ENCODE data around the gene CRTC3.

Gene CRTC3

DNA sequence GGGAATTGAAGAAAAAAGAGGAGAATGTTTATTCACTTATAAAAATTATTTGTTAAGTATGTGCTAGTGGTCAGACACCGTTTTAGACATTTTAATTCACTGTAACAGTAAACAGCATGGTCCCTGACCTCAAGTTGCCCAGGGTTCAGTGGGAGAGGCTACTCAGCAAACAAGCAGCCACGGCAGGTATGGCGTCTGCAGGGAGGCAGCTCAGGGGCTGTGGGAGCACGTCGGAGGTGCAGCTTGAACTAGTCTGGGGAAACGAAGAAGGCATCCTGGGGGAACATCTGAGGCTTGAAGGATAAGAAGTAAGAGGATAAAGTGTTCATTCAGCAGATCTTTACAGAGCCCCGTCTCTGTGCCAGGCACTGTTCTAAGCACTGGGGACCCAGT, 66.0 kb downstream of the CRTC3 start:
- no peak for DNase-seq (ENCODE audit: low spot score)

DNA sequence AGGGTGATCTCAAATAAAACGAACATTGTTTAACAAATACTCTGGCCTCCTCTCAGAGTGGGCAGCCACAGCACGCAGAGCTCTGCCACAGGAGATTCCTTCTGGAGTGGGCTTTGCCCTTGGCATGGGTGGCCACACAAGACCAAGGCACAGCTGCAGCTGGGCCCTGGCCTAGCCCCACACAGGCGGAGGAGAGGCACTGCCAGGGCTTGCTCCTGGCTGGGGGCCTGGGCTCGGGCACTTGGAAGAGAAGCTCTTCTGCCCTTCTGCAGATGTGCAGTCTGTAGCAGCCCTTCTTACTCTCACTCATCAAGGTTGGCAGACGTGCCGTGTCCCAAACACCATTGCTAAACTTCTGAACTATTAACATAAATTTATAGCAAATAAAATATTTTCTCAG, 67.2 kb downstream of the CRTC3 start:
- no peak for DNase-seq (ENCODE audit: low spot score)

GRCh38 chr15:90597577-90597976, 67.9 kb downstream of the CRTC3 start:
- no peak for DNase-seq (ENCODE audit: low spot score)

DNA sequence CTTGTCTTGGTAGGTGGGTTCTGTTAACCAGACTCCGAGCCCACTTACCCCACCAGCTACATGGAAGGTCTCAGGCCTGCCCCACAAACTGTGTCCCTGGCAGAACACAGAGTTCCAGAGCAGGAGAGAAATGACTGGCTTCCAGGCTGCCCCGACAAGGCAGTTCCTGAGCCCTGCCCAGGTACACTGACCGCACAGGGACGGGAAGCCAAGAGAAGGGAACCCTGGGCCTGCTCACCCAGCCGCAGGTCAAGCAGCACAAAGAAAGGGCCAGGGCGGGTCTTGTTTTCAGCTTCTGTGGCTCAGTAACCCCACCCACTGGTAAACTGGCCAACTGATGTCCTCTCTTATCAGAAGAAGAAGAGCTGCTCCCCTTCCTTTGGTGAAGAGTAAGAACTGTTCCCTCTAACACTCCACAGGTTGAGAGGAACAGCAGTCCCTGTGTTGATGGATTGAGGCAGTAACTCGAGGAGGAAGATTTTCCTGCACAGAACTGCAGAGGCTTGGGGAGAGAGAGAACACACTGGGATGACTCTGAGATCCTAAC, 68.4 kb downstream of the CRTC3 start:
- no peak for DNase-seq (ENCODE audit: low spot score)

DNA sequence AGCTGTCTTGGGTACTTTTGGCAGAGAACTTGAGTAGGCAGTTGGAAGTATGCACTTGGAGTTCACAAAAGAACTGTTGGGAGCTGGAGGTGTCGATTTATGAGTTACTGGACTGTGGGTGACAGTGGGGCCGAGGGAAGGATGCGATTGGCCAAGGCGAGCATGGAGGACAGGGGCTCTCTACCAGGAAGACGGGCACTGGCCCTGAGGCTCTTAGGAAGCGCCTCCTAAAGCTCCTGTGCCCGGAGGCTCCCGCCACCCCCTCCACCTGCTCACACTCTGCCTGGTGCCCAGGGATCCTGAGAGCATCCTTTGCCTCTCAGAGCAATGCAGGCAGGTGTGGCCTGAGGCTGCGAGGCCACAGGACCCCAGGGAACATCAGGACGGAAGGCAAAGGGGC, 69.0 kb downstream of the CRTC3 start:
- DNase-seq (ENCODE audit: low spot score) = no peak

DNA sequence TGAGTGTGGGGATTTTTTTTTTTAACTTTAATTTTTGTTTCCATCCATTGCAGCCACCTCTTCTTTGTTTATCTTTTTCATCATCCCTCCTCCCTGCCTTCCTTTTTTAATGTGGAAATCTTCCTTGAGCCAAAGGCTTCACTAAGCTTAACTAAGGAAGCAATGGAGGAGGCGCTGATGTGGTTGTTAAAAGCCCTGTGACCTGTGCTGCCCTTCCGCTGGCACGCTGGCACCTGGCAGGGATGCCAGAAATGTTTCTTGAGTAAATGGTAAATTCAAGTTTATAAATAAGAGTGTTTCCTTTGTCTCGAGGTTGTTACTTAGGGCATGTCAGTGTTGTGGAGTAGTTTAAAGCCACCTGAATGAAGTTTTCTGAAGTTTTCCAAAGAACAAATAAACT, 69.4 kb downstream of the CRTC3 start:
- no peak for DNase-seq (ENCODE audit: low spot score)

- DNase-seq (ENCODE audit: low spot score) = no peak
These were observed 69.9 kb downstream of the CRTC3 start for GRCh38 chr15:90599644-90600043.

DNA sequence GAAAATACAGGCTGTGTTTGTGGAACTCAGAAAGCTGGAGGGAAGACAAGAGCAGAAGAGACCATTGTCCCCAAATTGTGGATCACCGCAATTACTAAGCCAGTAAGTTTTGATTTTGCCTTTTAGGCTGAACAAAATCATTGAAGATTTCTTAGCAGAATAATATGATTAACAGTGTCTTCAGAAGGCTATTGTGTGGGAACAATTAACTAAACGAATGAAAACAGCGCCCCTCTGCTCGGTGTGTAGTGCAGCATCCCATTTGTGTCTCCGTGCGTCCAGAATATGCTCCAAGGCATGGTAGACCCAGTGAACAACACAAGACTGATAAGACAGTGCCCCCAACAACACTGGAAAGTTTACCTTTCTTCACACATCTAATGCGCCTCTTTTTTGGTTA, 71.2 kb downstream of the CRTC3 start:
- no peak for DNase-seq (ENCODE audit: low spot score)

- DNase-seq (ENCODE audit: low spot score) = no peak
These were observed 74.2 kb downstream of the CRTC3 start for GRCh38 chr15:90603893-90604292.

- DNase-seq (ENCODE audit: low spot score) = no peak
These were observed 76.9 kb downstream of the CRTC3 start for GRCh38 chr15:90606641-90607040.

- no peak for DNase-seq (ENCODE audit: low spot score)
These were observed 77.6 kb downstream of the CRTC3 start for GRCh38 chr15:90607361-90607760.

- DNase-seq (ENCODE audit: low spot score) = no peak
These were observed 79.8 kb downstream of the CRTC3 start for GRCh38 chr15:90609242-90610180.

- DNase-seq (ENCODE audit: low spot score) = no peak
These were observed 80.5 kb downstream of the CRTC3 start for GRCh38 chr15:90610190-90610589.

GRCh38 chr15:90611157-90611556, 81.4 kb downstream of the CRTC3 start:
- DNase-seq (ENCODE audit: low spot score) = no peak

- no peak for DNase-seq (ENCODE audit: low spot score)
These were observed 87.4 kb downstream of the CRTC3 start for GRCh38 chr15:90617171-90617570.

DNA sequence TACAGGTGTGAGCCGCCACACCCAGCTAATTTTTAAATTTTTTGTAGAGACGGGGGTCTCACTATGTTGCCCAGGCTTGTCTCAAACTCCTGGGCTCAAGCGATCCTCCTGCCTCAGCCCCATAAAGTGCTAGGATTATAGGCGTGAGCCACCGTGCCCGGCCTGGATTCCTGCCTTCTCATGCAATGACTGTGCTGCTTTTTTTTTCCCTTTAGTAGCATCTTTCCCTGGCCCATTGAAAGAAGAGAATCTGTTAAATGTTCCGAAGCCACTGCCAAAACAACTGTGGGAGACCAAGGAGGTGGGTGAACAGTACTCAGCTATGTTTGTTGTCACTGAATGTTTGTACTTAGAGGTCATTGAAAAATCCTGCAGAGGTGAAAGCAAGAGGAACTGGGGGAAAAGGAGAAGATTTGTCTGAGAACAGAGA, 88.0 kb downstream of the CRTC3 start:
- no peak for DNase-seq (ENCODE audit: low spot score)

DNA sequence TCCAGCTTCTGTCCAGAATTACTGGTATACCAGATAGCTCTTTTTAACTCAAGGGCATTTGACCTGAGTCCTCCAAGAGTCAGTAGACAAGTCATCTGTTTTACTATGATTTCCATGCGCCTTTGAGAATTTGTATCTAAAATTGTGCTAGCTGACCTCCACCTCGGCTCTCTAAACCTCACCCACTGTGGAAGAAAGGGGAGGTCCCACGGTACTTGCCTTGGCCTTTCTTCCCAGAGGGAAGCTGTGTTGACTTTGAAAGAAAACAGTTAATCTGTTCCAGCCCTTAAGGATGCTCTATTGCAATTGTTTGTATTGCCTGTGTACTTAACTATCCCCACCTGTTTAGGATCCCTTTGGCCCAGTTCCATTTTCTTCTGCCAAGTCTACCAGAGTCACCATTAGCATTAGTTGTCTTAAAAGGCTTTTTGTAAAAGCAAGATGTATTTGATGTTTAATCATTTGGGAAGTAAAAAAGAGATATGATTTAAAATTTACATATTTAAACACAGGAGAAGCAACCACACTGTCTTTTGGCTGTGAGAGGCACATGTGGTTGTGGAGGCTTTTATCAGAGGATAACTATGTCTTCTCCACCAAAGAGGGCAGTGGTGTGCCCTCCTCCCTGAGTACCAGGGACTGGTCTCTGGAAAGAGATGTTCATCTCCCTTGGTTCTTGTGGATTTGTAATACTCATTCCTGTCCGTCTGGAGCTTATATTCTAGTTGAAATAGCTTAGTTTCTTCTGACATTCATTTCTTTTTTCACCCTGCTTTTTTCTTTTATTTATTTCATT, 88.8 kb downstream of the CRTC3 start:
- DNase-seq (ENCODE audit: low spot score) = no peak

- no peak for DNase-seq (ENCODE audit: low spot score)
These were observed 89.7 kb downstream of the CRTC3 start for GRCh38 chr15:90619468-90619867.

- DNase-seq (ENCODE audit: low spot score) = no peak
These were observed 90.2 kb downstream of the CRTC3 start for GRCh38 chr15:90619939-90620338.

DNA sequence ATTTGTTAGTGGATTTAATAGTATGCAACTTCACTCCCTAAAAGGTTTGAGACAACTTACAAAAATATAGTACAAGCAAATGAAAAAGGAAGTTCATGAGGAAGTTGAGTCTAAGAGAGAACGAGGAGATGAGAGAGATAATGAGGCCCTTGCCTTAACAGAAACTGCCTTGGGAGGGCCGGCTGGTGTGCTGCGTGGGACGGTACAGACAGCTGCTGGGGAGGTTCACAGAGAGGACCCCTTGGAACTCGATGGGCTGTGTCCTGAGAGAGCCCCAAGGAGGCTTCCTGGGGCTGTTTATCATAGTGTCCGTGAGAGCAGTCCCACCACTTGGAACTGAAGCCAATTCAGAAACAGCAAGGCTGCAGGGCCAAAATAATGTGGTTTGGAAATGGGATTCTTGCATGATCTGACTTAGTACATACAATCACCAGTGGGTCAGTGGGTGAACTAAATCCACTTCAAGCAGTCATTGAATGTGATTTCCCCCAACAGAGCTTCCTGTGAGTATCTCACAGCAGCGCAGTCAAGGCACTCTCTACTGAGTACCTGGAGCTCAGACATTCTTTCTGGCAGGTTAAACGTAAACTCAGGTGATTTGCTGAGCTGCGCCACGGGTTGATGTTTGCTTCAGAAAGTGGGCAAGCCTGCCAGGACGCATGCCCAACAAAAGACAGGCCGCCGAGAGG, 90.8 kb downstream of the CRTC3 start:
- no peak for DNase-seq (ENCODE audit: low spot score)

DNA sequence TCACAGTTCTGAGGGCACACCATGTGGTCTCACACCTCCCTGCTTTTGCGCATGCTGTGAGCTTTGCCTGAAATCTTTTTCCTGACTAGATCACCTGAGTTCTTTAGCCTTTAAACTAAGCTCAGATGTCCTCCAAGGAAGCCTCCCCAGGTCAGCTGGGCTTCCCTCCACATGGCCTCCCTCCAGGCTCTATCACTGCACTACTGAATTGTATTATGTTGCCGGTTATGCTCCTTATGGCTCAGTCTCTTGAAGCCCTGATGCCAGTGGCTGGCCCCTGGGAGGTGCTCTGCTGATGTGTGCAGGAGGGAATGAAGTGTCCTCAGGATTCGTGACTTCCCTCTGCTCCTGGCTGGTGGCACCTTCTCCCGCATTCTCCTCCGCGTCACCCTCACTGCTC, 94.1 kb downstream of the CRTC3 start:
- DNase-seq (ENCODE audit: low spot score) = no peak

GRCh38 chr15:90624278-90624981, 94.7 kb downstream of the CRTC3 start:
- DNase-seq (ENCODE audit: low spot score) = no peak
